Type B pancreatic cell (in vitro differentiated cells): ENCODE measurements around the gene MTX3. TPM values are rescaled to one million over a fixed set of nuclear protein-coding genes. Genes with fewer than 3 reads are reported as not detected.

Source experiments
- DNase-seq: peaks from one replicate; pipeline ENCODE4 v3.0.0; 2021; ENCODE audit warnings: mixed read lengths; ENCODE audit not compliant: unreplicated experiment; ENCODE audit errors: extremely low spot score
- H3K27ac Mint-ChIP-seq: 2 replicates; pipeline ENCODE4 v1.8.0; 2021; ENCODE audit warnings: mild to moderate bottlenecking, mixed read lengths
- H3K27me3 Mint-ChIP-seq: 2 replicates; pipeline ENCODE4 v1.8.0; 2021; ENCODE audit warnings: mixed read lengths
- H3K36me3 Mint-ChIP-seq: 2 replicates; pipeline ENCODE4 v1.8.0; 2021; ENCODE audit warnings: mixed read lengths
- H3K4me1 Mint-ChIP-seq: one replicate; pipeline ENCODE4 v1.8.0; 2021; ENCODE audit warnings: mixed read lengths; ENCODE audit not compliant: unreplicated experiment
- H3K4me3 Mint-ChIP-seq: 2 replicates; pipeline ENCODE4 v1.8.0; 2021; ENCODE audit warnings: mild to moderate bottlenecking, mixed read lengths
- H3K9me3 Mint-ChIP-seq: 2 replicates; pipeline ENCODE4 v1.8.0; 2021; ENCODE audit warnings: mixed read lengths
- CTCF ChIP-seq: fragments of 200-600 bp; sonication (generic); conservative IDR thresholded peaks from 2 replicates; pipeline ENCODE4 v1.5.0; 2021; ENCODE audit warnings: antibody characterized with exemption, mild to moderate bottlenecking
- total RNA-seq: library from RNA; stranded (reverse); gene quantifications from 2 replicates; pipeline ENCODE4 v1.2.1, GENCODE V29; 2021; ENCODE audit warnings: low replicate concordance

The MTX3 gene
- total RNA-seq, 1 donor from 2014 or later, result 24.3 TPM

- no peaks in the 10 kb centered on the region for H3K4me1 Mint-ChIP-seq
- peaks cover 8% of the 10 kb centered on the region for H3K27me3 Mint-ChIP-seq
- no peak for DNase-seq
- H3K4me3 Mint-ChIP-seq, result no peak overlapping the region
- H3K9me3 Mint-ChIP-seq, result no peaks in the 10 kb centered on the region
- peaks cover 29% of the 10 kb centered on the region for H3K36me3 Mint-ChIP-seq
- no peak for TF ChIP-seq CTCF
- no peak overlapping the region for H3K27ac Mint-ChIP-seq
These were observed 17.1 kb downstream of the MTX3 start for GRCh38 chr5:79973996-79974395.

GRCh38 chr5:79973511-79973910 is 17.6 kb downstream of the MTX3 start:
- no peak for TF ChIP-seq CTCF
- no peaks in the 10 kb centered on the region for H3K9me3 Mint-ChIP-seq
- peaks cover 8% of the 10 kb centered on the region for H3K27me3 Mint-ChIP-seq
- no peak overlapping the region for H3K4me3 Mint-ChIP-seq
- H3K4me1 Mint-ChIP-seq, result no peaks in the 10 kb centered on the region
- peaks cover 25% of the 10 kb centered on the region for H3K36me3 Mint-ChIP-seq
- DNase-seq, result no peak
- H3K27ac Mint-ChIP-seq, result no peak overlapping the region

DNA sequence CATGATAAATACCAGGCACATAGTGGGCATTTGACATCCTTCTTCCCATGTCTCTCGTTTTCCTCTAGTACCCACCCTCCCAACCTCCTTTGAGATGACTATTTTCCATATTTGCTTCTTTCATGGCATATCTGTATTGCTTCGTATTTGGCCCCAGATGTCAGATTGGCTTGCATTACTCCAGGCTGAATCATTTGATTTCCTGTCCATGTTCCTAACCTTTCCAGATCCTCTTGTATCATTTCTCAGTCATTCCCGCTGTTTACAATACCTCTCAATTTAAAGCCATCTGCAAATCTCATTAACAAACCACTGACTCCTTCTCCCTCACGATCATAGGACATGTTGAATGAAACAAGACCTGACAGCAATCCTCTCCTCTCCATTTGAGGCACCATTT is 19.9 kb downstream of the MTX3 start:
- DNase-seq, result no peak
- H3K9me3 Mint-ChIP-seq, result no peaks in the 10 kb centered on the region

GRCh38 chr5:79966448-79966847 is 24.6 kb downstream of the MTX3 start:
- H3K4me1 Mint-ChIP-seq, result peaks cover 16% of the 10 kb centered on the region
- no peak for TF ChIP-seq CTCF
- no peaks in the 10 kb centered on the region for H3K9me3 Mint-ChIP-seq
- H3K4me3 Mint-ChIP-seq, result no peak overlapping the region
- no peak overlapping the region for H3K27ac Mint-ChIP-seq
- H3K36me3 Mint-ChIP-seq, result no peaks in the 10 kb centered on the region
- H3K27me3 Mint-ChIP-seq, result peaks cover 22% of the 10 kb centered on the region
- no peak for DNase-seq

More for the DNA sequence above, 19.9 kb downstream of the MTX3 start:
- no peak overlapping the region for H3K4me3 Mint-ChIP-seq
- H3K27ac Mint-ChIP-seq, result no peak overlapping the region
- peaks cover 16% of the 10 kb centered on the region for H3K27me3 Mint-ChIP-seq
- H3K36me3 Mint-ChIP-seq, result peaks cover 10% of the 10 kb centered on the region
- no peak for TF ChIP-seq CTCF
- no peaks in the 10 kb centered on the region for H3K4me1 Mint-ChIP-seq

GRCh38 chr5:79964136-79964535 is 26.9 kb downstream of the MTX3 start:
- Mint-ChIP-seq H3K4me3 (no peak overlapping the region), H3K9me3 (no peaks in the 10 kb centered on the region), H3K27ac (no peak overlapping the region), H3K36me3 (no peaks in the 10 kb centered on the region), H3K4me1 (peaks cover 19% of the 10 kb centered on the region), H3K27me3 (peaks cover 14% of the 10 kb centered on the region)
- no peak for TF ChIP-seq CTCF
- DNase-seq, result no peak
